ENCODE measurements around the gene ZBTB16. TPM values are rescaled to one million over a fixed set of nuclear protein-coding genes. Genes with fewer than 3 reads are reported as not detected.
A peak's percentile ranks its signal among the peaks of the same experiment; 100 is the strongest.

The ZBTB16 gene
- total RNA-seq, 3 donors from 2014 or later, result 236 to 358 (median 271) TPM

DNA sequence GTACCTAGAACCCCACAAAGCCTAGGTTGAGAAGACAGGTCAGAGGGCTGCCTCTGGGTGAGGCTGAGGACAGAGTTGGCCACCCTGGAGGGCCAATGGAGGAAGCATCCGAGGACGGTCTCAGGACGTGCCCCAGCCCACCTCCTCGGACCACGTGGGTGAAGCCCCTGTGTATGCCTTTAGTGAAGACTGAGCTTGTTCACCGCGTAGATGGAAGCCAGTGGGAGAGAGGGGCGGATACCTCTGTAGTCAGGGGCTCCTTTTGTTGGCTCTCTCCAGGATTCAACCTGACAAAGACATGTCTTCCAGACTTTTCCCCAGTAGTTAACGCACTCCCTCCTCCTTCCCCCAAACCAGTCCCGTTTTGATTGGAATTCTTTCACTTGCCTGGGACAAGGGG, 110.7 kb downstream of the ZBTB16 start:
- no peak for DNase-seq (ENCODE audit: low spot score in 2 of 2)
- Histone ChIP-seq H3K4me3 (no peak overlapping the region), H3K27me3 (no peaks in the 10 kb centered on the region), H3K9me3 (no peaks in the 10 kb centered on the region), H3K36me3 (no peaks in the 10 kb centered on the region), H3K4me1 (peaks cover 46 to 91% of the 10 kb centered on the region in 2 donors), H3K27ac (peak overlapping the region; percentile 93 to 96)
- TF ChIP-seq POLR2AphosphoS5 (IDR thresholded peaks at IDR 0.05), result peak in 1 of 3 donors; percentile 20
- TF ChIP-seq, protein P1, sequence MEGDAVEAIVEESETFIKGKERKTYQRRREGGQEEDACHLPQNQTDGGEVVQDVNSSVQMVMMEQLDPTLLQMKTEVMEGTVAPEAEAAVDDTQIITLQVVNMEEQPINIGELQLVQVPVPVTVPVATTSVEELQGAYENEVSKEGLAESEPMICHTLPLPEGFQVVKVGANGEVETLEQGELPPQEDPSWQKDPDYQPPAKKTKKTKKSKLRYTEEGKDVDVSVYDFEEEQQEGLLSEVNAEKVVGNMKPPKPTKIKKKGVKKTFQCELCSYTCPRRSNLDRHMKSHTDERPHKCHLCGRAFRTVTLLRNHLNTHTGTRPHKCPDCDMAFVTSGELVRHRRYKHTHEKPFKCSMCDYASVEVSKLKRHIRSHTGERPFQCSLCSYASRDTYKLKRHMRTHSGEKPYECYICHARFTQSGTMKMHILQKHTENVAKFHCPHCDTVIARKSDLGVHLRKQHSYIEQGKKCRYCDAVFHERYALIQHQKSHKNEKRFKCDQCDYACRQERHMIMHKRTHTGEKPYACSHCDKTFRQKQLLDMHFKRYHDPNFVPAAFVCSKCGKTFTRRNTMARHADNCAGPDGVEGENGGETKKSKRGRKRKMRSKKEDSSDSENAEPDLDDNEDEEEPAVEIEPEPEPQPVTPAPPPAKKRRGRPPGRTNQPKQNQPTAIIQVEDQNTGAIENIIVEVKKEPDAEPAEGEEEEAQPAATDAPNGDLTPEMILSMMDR (IDR thresholded peaks at IDR 0.05), result no peak
- intact Hi-C loops (cut with DNase I; ENCODE audit: low total_unique reads), result no loop called here

DNA sequence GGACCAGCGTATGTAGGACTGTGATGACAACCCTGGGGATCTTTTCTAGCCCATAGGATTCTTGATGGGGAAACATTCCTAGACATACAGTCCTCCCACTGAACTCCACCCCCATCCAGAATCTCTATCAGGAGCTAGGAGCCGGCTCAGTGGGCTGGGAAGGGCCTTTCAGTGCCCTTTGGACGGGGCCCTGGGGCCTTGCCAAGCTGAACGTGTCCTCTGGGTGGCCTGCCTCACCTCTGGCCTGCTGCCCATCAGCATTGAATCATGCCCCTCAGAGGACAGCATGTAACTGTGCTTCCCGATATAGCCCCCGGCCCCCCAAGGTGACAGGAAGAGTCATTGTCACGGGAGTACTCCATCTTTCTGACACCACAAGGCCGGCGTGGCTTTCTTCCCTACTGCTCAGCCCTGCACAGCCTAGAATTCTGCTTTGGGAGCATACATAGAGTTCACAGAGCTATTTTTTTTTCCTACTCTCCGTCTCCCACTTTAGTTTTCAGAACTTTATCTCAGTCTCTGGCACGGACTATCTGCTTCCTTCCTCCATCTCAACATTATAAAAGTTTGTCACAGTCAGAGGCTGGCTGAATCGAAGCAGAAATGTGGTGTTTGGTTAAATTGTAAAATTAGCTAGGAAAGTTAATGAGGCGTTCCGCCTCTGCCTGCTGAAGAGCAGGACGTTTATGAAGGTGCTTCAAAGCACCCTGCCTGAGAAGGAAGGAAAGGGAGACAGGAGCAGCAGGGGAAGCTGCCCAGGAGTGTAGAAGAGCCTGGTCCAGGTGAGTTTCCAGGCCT, 111.9 kb downstream of the ZBTB16 start:
- no peak for DNase-seq (ENCODE audit: low spot score in 2 of 2)
- no peaks in the 10 kb centered on the region for H3K9me3 ChIP-seq
- peak overlapping the region; percentile 93 to 96 for H3K27ac ChIP-seq
- no peaks in the 10 kb centered on the region for H3K36me3 ChIP-seq
- intact Hi-C loops (cut with DNase I; ENCODE audit: low total_unique reads), result no loop called here
- TF ChIP-seq, protein P1 (IDR thresholded peaks at IDR 0.05), result no peak
- TF ChIP-seq POLR2AphosphoS5 (IDR thresholded peaks at IDR 0.05), result peak; percentile 36 to 92 (median 91)
- peak overlapping the region in 1 of 3 donors; percentile 1 for H3K4me3 ChIP-seq
- H3K27me3 ChIP-seq, result no peaks in the 10 kb centered on the region
- H3K4me1 ChIP-seq, result peaks cover 40 to 88% of the 10 kb centered on the region in 2 donors

DNA sequence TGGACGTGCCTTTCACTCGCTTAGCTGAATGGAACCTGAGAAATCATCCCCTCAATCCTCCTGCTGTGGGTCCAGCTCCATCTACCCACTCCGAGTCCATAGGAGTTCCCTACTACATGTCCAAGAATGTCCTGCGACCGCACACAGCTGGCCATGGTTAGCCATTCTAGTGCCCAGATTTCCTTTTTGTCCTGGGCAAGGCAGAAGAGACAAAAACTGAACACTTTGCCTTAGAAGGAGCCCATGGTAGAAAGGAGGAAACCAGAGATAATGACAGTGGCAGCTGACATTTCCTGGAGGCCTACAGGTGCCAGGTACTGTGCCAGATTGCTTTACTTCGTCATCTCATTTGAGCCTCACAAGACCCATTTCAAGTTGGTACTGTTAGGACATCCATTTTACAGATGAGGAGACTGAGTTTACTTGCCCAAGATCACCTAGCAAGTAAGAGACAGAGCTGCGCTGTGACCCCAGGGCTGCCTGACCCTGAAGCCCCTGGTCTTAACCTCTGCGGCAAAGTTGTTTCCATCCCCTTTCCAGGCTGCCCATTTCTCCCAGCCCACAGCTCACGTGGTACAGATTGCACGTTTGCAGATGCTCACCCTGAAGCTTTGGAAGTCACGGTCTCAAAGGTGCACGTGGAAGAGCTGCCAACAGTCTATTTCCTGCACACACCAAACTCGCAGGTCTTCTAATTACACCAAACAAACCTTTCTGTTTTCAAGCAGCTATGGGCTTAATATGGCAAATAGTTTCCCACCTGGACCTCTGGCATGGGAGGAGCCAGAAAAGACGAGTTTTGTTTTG, 112.7 kb downstream of the ZBTB16 start:
- Histone ChIP-seq H3K9me3 (no peaks in the 10 kb centered on the region), H3K27ac (peak overlapping the region; percentile 93 to 96), H3K27me3 (no peaks in the 10 kb centered on the region), H3K36me3 (no peaks in the 10 kb centered on the region), H3K4me1 (peaks cover 37 to 92% of the 10 kb centered on the region in 2 donors), H3K4me3 (no peak overlapping the region)
- intact Hi-C loops (cut with DNase I; ENCODE audit: low total_unique reads), result no loop called here
- TF ChIP-seq POLR2A (IDR thresholded peaks at IDR 0.05) (no peak), POLR2AphosphoS5 (IDR thresholded peaks at IDR 0.05) (no peak)
- TF ChIP-seq, protein P1 (IDR thresholded peaks at IDR 0.05), result no peak
- DNase-seq (ENCODE audit: low spot score in 2 of 2), result no peak

DNA sequence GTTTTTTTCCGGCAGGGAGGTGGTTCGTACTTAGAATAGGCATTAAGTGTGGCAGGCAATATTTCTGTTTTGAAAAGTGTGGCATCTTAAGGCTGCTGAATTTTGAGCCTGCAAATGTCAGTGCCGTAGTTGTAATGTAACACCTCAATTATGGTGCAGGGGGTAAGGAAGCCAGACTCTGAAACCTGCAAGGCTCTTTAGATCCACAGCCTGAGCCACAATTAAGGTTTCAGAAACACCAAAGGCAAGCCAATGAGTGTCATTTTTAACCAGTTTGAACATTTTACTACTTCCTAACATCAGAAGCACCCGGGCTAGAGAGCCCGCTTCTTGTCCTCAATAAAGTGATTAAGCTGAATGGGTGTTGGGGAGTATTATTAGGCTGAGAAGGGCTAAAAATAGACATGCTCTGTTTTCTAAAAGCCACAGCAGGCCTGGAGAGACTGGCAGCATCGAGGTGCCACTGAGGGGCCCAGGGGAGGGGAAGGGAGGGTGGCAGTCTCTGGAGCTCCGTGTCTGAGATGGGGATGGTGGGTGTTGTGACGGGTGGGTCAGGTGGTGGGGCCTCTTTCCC, 113.4 kb downstream of the ZBTB16 start:
- H3K36me3 ChIP-seq, result no peaks in the 10 kb centered on the region
- TF ChIP-seq POLR2A (IDR thresholded peaks at IDR 0.05) (no peak), POLR2AphosphoS5 (IDR thresholded peaks at IDR 0.05) (no peak)
- TF ChIP-seq, protein P1 (IDR thresholded peaks at IDR 0.05), result no peak
- H3K9me3 ChIP-seq, result no peaks in the 10 kb centered on the region
- no peak for DNase-seq (ENCODE audit: low spot score in 2 of 2)
- peaks cover 36 to 89% of the 10 kb centered on the region in 2 donors for H3K4me1 ChIP-seq
- peak overlapping the region in 1 of 3 donors; percentile 4 for H3K4me3 ChIP-seq
- H3K27me3 ChIP-seq, result no peaks in the 10 kb centered on the region
- peak overlapping the region; percentile 93 to 96 for H3K27ac ChIP-seq
- intact Hi-C loops (cut with DNase I; ENCODE audit: low total_unique reads), result no loop called here
